GM03348 (cell line): ENCODE measurements around the gene AMH.
"Not testable (repeated sequence)": the region's sequence is repeated elsewhere in the genome, so short reads cannot be mapped to it uniquely, and the experiment has no call there.

ENCODE experiments used
- DNase-seq: peaks from one replicate; pipeline ENCODE4 v3.0.0; 2012; ENCODE audit warnings: low spot score

The AMH gene

DNA sequence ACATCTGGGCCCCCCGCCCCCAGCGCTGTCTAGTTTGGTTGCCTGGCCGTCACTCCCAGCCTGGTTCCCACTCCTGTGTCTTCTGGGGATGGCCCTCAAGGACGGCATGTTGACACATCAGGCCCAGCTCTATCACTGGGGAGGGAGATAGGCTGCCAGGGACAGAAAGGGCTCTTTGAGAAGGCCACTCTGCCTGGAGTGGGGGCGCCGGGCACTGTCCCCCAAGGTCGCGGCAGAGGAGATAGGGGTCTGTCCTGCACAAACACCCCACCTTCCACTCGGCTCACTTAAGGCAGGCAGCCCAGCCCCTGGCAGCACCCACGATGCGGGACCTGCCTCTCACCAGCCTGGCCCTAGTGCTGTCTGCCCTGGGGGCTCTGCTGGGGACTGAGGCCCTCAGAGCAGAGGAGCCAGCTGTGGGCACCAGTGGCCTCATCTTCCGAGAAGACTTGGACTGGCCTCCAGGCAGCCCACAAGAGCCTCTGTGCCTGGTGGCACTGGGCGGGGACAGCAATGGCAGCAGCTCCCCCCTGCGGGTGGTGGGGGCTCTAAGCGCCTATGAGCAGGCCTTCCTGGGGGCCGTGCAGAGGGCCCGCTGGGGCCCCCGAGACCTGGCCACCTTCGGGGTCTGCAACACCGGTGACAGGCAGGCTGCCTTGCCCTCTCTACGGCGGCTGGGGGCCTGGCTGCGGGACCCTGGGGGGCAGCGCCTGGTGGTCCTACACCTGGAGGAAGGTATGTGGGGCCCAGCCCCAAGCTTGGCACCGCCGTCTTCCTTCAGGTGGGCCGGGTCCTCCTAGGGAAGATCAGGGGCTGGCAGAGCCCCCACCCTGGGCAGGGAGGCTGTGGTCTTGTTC lies at the start of gene AMH:
Gene AMH, plus strand, starts transcription at position 314 of the 857 bp plus-strand sequence. Its CDS starts 10 bp downstream, at position 324.
- DNase-seq = no peak

DNA sequence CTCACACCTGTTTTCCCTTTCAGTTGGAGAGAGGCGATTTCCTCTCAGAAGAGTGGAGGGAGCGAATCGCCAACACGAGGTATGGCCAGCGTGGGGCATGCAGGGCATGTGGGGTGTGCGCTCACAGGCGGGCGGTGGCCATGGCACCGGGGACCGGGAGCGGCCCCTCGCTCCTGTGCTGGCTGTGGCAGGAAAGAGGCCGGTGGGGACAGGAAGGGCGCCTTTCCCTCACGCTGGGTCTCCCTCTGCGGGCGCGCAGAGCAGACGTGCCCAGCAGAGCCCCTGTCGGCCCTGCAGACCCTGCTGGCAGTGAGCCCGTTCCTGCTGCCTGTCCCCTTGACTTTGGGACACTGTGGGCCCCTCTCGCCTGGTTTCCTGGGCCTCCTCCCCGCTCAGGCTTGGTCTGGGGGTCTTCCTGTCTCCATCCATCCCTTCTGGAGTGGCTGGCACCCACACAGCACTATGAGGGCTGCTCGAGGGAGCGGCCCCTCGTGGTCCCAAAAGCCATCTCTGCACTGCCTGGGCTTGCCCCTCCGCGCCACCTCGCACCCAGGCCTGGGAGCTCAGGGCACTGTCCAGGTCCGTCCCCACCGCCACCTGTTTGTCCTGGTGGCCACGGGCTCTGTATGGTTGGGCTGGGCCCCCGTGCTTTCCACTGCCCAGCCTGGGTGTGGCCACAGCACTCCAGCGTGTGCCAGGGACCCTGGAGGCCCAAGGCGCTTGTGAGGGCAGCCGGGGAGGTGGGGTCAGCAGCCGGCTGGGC lies 49.1 kb upstream of the AMH start:
- no peak for DNase-seq

- DNase-seq = not testable (repeated sequence)
These were observed 48.4 kb upstream of the AMH start for GRCh38 chr19:2200624-2201294.

DNA sequence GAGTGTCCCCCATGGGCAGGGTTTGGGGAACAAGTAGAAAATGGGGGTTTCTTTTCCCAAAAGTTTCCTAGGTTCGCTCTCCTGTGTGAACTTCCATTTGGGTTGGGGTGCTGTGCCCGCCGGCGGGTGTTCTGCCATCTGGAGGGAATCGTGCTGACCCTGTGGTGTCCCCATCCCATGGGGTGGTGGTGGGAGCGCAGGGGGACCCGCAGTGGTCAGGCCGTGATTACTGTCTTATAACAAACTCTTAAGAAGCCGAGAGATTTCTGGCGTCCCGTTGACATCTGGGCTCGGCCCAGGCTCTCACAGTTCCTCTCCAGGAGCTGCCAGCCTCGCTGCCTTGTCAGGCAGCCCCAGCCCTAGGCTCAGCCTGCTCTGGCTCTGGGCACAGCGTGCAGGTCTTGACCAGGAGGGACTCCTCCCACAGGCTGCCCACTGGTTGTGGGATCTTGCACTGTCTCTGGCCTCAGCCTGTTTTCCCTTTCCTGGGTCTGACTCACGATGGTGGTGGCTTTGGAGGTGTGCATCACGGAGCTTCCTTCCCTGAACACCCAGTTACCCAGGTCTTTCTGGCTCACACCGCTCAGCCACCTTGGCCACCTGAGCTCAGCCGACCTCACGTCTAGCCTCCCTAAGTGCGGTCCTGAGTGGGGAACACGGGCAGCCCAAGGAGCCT lies 47.5 kb upstream of the AMH start:
- DNase-seq = no peak

DNA sequence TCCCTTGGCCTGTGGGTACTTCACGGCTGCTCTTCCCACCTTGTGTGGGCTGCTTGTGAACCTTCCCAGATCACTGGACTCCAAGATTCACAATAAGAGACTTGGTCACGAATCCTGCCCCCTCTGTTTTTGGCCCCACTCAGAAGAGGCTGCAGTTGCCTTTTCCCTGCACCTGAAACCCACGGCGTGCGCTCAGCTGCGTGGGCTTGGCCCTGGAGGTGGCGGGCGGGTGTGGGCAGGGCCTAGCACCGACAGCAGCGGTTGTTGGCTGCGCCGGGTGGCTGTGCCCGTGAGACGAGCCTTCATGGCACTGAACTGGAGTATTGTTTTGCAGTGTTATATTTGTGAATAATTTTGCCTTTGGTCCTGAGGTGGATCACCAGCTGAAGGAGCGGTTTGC lies 46.8 kb upstream of the AMH start:
- DNase-seq = no peak

DNA sequence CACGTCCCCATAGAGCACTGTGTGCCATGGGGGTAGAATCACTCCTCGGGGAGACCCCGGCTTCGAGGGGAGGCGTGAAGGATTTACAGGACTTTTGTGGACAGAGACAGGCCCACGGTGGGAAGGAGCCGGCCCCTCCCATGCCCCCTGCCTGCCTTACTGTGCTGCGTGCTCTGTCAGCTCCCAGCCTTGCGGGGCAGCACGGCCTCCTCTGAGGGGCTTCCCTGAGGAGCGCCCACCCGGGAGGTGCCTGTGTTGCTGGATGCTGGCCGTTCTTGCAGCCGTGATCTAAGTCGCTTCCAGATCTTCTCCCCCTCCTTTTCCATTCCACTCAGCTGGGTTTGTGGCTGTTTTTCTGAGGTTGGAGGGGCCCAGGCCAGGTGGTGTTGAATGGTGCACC lies 42.1 kb upstream of the AMH start:
- DNase-seq = no peak

GRCh38 chr19:2207991-2208860 lies 40.9 kb upstream of the AMH start:
- peak; percentile 93 for DNase-seq

- peak; percentile 27 for DNase-seq
These were observed 40.1 kb upstream of the AMH start for GRCh38 chr19:2208975-2209374.

DNA sequence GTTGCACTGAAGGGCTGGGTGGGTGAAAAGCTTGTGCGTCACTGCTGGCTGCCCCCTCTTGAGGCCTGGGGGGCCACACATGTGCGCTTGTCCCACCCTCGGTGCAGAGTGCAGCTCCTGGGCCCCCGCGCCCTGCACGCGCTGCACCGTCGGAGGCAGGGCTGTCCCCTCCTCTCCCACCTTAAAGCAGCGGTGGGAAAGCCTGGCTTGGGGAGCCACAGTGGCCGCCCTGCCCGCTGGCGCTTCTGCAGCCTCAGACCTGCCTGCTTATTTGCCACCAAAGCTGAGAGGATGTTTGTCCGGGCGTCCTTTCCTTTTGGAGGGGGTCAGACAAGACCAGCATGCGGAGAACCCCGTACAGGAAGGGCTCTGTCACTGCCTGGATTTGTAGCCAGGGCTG lies 39.7 kb upstream of the AMH start:
- no peak for DNase-seq

- no peak for DNase-seq
These were observed 38.9 kb upstream of the AMH start for GRCh38 chr19:2210206-2210605.

DNA sequence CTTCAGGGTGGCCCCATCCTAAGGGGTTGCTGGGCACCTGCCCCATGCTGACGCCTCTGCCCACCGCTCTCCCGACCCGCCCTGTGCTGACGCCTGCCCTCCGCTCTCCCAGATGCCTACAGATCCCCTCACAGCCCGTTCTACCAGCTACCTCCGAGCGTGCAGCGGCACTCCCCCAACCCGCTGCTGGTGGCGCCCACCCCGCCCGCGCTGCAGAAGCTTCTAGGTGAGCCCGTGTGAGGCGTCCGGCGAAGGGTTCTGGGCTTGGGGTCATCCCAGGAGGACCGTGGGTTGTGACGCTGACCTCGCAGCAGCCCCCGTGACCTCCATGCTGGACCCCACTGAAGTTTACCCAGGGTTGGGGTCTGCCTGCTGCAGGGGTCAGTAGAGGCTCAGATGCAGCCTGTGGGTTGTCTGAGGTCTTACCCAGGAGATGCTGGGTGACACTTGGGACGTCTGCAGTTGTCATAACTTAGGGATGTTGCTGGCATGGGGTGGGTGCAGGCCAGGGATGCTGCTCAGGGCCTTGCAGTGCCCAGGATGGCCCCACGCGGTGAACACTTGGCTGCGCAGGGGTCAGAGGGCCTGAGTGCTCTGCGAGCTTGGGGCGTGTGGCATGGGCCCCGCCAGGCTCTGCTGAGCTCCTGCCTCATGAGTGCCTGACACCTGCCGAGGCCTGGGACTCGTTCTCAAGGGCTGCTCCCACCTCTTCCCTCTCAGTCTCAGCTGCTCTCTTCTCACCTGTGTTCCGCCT lies 38.0 kb upstream of the AMH start:
- no peak for DNase-seq

GRCh38 chr19:2212861-2213711 lies 36.0 kb upstream of the AMH start:
- DNase-seq = no peak

- no peak for DNase-seq
These were observed 35.3 kb upstream of the AMH start for GRCh38 chr19:2213799-2214198.

DNA sequence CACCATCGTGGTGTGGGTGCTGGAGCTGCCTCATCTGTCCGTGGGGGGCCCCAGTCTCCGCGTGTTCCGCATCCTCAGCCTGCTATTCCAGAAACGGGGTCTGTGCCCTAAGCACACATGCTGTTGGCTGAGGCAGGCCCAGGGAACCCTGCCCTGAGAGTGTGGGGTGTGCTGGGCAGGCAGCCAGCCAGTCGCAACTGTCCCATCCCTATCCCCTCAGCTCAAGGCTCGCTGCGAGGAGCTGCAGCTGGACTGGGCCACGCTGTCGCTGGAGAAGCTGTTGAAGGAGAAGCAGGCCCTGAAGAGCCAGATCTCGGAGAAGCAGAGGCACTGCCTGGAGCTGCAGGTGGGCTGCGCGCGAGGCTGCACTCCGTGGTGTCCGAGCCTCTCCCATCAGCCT lies 34.9 kb upstream of the AMH start:
- no peak for DNase-seq

DNA sequence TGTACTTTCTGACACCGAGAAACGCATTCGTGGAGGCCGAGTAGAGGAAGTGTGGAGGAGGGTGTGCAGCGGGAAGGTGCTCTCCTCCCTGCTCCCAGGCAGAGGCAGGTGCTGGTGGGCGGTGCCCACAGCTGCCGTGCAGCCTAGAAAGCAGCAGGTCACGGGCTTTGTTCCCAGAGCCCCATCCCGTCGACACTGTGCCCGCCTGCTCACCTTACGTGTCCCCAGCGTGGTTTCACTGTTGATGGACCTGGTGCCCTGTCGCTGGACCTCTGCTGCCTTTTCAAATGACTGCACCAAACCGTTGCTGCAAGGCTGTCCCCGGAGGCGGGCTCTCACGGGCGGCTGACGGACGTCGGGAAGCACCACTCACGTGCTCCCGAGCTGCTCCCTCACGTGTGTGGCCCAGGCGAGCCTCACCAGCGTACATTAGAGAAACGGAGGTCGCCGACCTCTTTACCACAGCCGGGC lies 33.8 kb upstream of the AMH start:
- no peak for DNase-seq

- DNase-seq = no peak
These were observed 32.5 kb upstream of the AMH start for GRCh38 chr19:2216361-2217225.

DNA sequence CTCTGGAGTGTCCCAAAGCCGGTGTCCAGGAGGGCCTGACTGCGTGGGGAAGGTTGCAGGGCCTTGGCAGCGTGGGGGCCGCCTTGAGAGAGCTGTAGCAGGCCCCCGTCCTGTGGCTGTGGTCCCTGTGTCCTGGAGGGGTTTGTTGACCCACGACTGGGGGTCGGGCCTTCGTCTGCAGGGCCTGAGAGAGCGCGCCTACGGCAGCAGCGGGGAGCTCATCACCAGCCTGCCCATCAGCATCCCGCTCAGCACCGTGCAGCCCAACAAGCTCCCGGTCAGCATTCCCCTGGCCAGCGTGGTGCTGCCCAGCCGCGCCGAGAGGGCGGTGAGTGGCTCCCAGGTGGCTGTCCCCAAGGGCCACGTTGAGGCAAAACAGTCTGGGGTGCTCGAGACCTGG lies 31.5 kb upstream of the AMH start:
- no peak for DNase-seq

GRCh38 chr19:2219726-2220125 lies 29.4 kb upstream of the AMH start:
- no peak for DNase-seq
